Trophoblast cell (in vitro differentiated cells and primary cell): ENCODE results near the gene COPS2.

Source experiments
- DNase-seq, 2 donors: peaks; one replicate each; pipeline ENCODE4 v3.0.0-alpha.2; 2016
- H2AFZ ChIP-seq: 2 replicates; pipeline ENCODE4 v1.6.1; 2013; ENCODE audit warnings: low read length, moderate library complexity, mild to moderate bottlenecking; ENCODE audit not compliant: insufficient read depth, poor library complexity
- H2AK5ac ChIP-seq: 2 replicates; pipeline ENCODE4 v1.6.1; 2013; ENCODE audit warnings: mild to moderate bottlenecking, low read length
- H2BK120ac ChIP-seq: 2 replicates; pipeline ENCODE4 v1.6.1; 2013; ENCODE audit warnings: low read length, mild to moderate bottlenecking, moderate library complexity; ENCODE audit not compliant: insufficient read depth, poor library complexity
- H2BK12ac ChIP-seq: 2 replicates; pipeline ENCODE4 v1.6.1; 2013; ENCODE audit warnings: mild to moderate bottlenecking, low read length, moderate library complexity
- H2BK5ac ChIP-seq: 2 replicates; pipeline ENCODE4 v1.6.1; 2013; ENCODE audit warnings: low read length, low read depth, moderate library complexity, mild to moderate bottlenecking; ENCODE audit not compliant: poor library complexity
- H3K14ac ChIP-seq: 2 replicates; pipeline ENCODE4 v1.6.1; 2013; ENCODE audit warnings: mild to moderate bottlenecking, low read length
- H3K18ac ChIP-seq: 2 replicates; pipeline ENCODE4 v1.6.1; 2013; ENCODE audit warnings: mild to moderate bottlenecking, low read length
- H3K23ac ChIP-seq: 2 replicates; pipeline ENCODE4 v1.6.1; 2013; ENCODE audit warnings: low read length
- H3K27ac ChIP-seq: 2 replicates; pipeline ENCODE4 v1.5.1; 2013; ENCODE audit warnings: low read depth, mild to moderate bottlenecking, inconsistent platforms, low read length, moderate library complexity
- H3K27me3 ChIP-seq: 2 replicates; pipeline ENCODE4 v1.6.1; 2013; ENCODE audit warnings: inconsistent platforms, mild to moderate bottlenecking, low read length, moderate library complexity; ENCODE audit not compliant: insufficient read depth
- H3K36me3 ChIP-seq, 2 experiments: 1 replicate in 1 of 2; 2 replicates in 1 of 2; pipeline ENCODE4 v1.6.1; 2013; ENCODE audit warnings: low read length in 2 of 2, mild to moderate bottlenecking in 2 of 2, moderate library complexity in 1 of 2; ENCODE audit not compliant: insufficient read depth in 2 of 2, control insufficient read depth in 1 of 2
- H3K4ac ChIP-seq: 2 replicates; pipeline ENCODE4 v1.6.1; 2013; ENCODE audit warnings: low read depth, mild to moderate bottlenecking, low read length, moderate library complexity
- H3K4me1 ChIP-seq, 2 experiments: 1 replicate in 1 of 2; 2 replicates in 1 of 2; pipeline ENCODE4 v1.6.1; 2013; ENCODE audit warnings: low read length in 2 of 2, mild to moderate bottlenecking in 2 of 2, moderate library complexity in 1 of 2; ENCODE audit not compliant: insufficient read depth in 2 of 2, control insufficient read depth in 1 of 2
- H3K4me2 ChIP-seq: 2 replicates; pipeline ENCODE4 v1.6.1; 2013; ENCODE audit warnings: inconsistent platforms, mild to moderate bottlenecking, low read length, moderate library complexity
- H3K4me3 ChIP-seq: 2 replicates; pipeline ENCODE4 v1.5.1; 2013; ENCODE audit warnings: mild to moderate bottlenecking, low read depth, low read length, inconsistent platforms
- H3K79me1 ChIP-seq: one replicate; pipeline ENCODE4 v1.6.1; 2013; ENCODE audit warnings: low read length
- H3K79me2 ChIP-seq: 2 replicates; pipeline ENCODE4 v1.6.1; 2013; ENCODE audit warnings: low read length, mild to moderate bottlenecking; ENCODE audit not compliant: control insufficient read depth, insufficient read depth, poor library complexity
- H3K9ac ChIP-seq: 2 replicates; pipeline ENCODE4 v1.6.1; 2013; ENCODE audit warnings: mild to moderate bottlenecking, low read length
- H3K9me3 ChIP-seq: 2 replicates; pipeline ENCODE4 v1.6.1; 2013; ENCODE audit warnings: low read depth, mild to moderate bottlenecking, control low read depth, inconsistent platforms, low read length; ENCODE audit not compliant: insufficient read depth
- H4K12ac ChIP-seq: 2 replicates; pipeline ENCODE4 v1.6.1; 2013; ENCODE audit warnings: low read depth, mild to moderate bottlenecking, low read length, moderate library complexity
- H4K8ac ChIP-seq: 2 replicates; pipeline ENCODE4 v1.6.1; 2013; ENCODE audit warnings: low read depth, mild to moderate bottlenecking, low read length, moderate library complexity
- H4K91ac ChIP-seq: one replicate; pipeline ENCODE4 v1.6.1; 2013; ENCODE audit warnings: low read depth, mild to moderate bottlenecking, low read length, moderate library complexity
- WGBS: extraction: QIAGEN DNeasy Blood & Tissue Kit; methylation state at CpG from one replicate; pipeline ENCODE4 v1.1.7; 2013; ENCODE audit warnings: missing lambda C conversion rate; ENCODE audit not compliant: insufficient read length, insufficient coverage; ENCODE audit errors: extremely low coverage; 5-methylcytosine and 5-hydroxymethylcytosine counted together

The COPS2 gene

DNA sequence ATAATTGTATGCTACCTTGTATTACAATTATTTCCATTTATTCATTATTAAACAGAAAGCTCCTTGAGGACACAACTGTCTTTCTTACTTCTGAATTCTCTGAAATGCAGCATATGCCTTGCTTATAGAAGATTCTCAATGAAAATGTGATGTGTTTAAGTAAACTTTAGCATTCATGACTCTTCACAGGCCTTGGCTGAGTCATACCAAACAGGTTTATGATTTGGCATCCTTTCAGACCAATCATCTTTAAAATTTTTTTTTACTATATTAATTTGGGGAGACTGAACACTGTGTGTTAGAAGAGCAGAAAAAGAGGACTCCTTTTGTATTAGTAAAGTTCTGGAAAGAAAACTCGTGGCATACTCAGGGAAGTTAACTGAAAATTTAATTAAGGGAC is 8.3 kb upstream of the COPS2 start:
- no peak overlapping the region for H3K23ac ChIP-seq
- H3K36me3 ChIP-seq: peaks cover 0 to 2% of the 10 kb centered on the region in 2 experiments
- H3K9ac ChIP-seq: no peak overlapping the region
- no peak overlapping the region for H4K91ac ChIP-seq
- H3K27ac ChIP-seq: no peak overlapping the region
- no peak overlapping the region for H3K4ac ChIP-seq
- H4K8ac ChIP-seq: no peak overlapping the region
- H4K12ac ChIP-seq: no peak overlapping the region
- H2AK5ac ChIP-seq: no peak overlapping the region
- no peaks in the 10 kb centered on the region for H3K4me1 ChIP-seq
- H3K27me3 ChIP-seq: no peaks in the 10 kb centered on the region
- H2BK120ac ChIP-seq: no peak overlapping the region
- H2BK5ac ChIP-seq: no peak overlapping the region
- H3K4me2 ChIP-seq: no peak overlapping the region
- H3K79me1 ChIP-seq: no peaks in the 10 kb centered on the region
- no peak for DNase-seq
- no peak overlapping the region for H3K4me3 ChIP-seq
- no peaks in the 10 kb centered on the region for H3K79me2 ChIP-seq
- H2BK12ac ChIP-seq: no peak overlapping the region
- no peak overlapping the region for H2AFZ ChIP-seq
- H3K18ac ChIP-seq: no peak overlapping the region
- WGBS: no CpG with 5 or more reads among the region's 1 CpG
- H3K14ac ChIP-seq: no peak overlapping the region
- no peaks in the 10 kb centered on the region for H3K9me3 ChIP-seq

GRCh38 chr15:49155834-49156627 is 632 bp upstream of the COPS2 start:
- no CpG with 5 or more reads among the region's 26 CpGs for WGBS

DNA sequence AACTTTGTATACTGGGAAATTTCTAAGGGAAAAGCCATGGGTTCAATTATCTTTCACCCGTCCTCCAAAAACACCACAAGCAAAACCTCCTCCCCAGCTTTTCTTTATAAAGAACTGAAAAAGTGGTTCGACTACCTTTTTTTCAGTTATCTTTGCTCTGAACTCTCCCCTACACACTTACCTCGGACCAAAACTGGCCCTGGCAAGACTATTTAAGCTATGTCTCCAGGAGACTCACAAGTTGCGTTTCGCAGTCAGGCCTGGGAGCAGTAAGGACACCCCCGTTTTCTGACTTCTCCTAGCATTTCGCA is 645 bp downstream of the COPS2 start:
- peaks cover 5% of the 10 kb centered on the region for H3K79me1 ChIP-seq
- H4K91ac ChIP-seq: peak overlapping the region; percentile 67
- H3K79me2 ChIP-seq: peaks cover 6% of the 10 kb centered on the region
- H3K27me3 ChIP-seq: no peaks in the 10 kb centered on the region
- H3K9ac ChIP-seq: peak overlapping the region; percentile 95
- peak overlapping the region; percentile 29 for H3K18ac ChIP-seq
- H3K36me3 ChIP-seq: peaks cover 0 to 3% of the 10 kb centered on the region in 2 experiments
- H3K27ac ChIP-seq: peak overlapping the region; percentile 50
- peak overlapping the region; percentile 91 for H3K4me3 ChIP-seq
- peak overlapping the region; percentile 83 for H3K14ac ChIP-seq
- peak overlapping the region; percentile 25 for H2BK5ac ChIP-seq
- peak overlapping the region; percentile 38 for H4K12ac ChIP-seq
- H2BK12ac ChIP-seq: no peak overlapping the region
- DNase-seq: peak; percentile 16 to 65
- H3K4me2 ChIP-seq: peak overlapping the region; percentile 60
- no peak overlapping the region for H3K23ac ChIP-seq
- H2AK5ac ChIP-seq: peak overlapping the region; percentile 65
- H3K9me3 ChIP-seq: no peaks in the 10 kb centered on the region
- WGBS: no CpG with 5 or more reads among the region's 7 CpGs
- peak overlapping the region; percentile 93 for H3K4ac ChIP-seq
- H4K8ac ChIP-seq: peak overlapping the region; percentile 69
- H2BK120ac ChIP-seq: peak overlapping the region; percentile 42
- peak overlapping the region; percentile 61 for H2AFZ ChIP-seq
- H3K4me1 ChIP-seq: no peaks in the 10 kb centered on the region

More at GRCh38 chr15:49155834-49156627, 632 bp upstream of the COPS2 start:
- Histone ChIP-seq H4K8ac (peak overlapping the region; percentile 74), H3K23ac (no peak overlapping the region), H3K14ac (no peak overlapping the region), H3K9ac (peak overlapping the region; percentile 66), H3K9me3 (no peaks in the 10 kb centered on the region), H3K79me2 (peaks cover 6% of the 10 kb centered on the region), H3K36me3 (peaks cover 0 to 2% of the 10 kb centered on the region in 2 experiments), H3K18ac (no peak overlapping the region), H3K4me2 (peak overlapping the region; percentile 70), H2BK5ac (no peak overlapping the region), H4K91ac (no peak overlapping the region), H3K79me1 (peaks cover 5% of the 10 kb centered on the region), H3K27me3 (no peaks in the 10 kb centered on the region), H3K4ac (no peak overlapping the region), H2BK120ac (no peak overlapping the region), H3K4me3 (peak overlapping the region; percentile 79), H3K27ac (peak overlapping the region; percentile 38), H2AFZ (peak overlapping the region; percentile 80), H2BK12ac (no peak overlapping the region), H3K4me1 (no peaks in the 10 kb centered on the region), H2AK5ac (no peak overlapping the region), H4K12ac (no peak overlapping the region)
- peak; percentile 78 to 86 for DNase-seq

GRCh38 chr15:49154359-49154758 is 1.0 kb downstream of the COPS2 start:
- peak in 1 of 2 donors; percentile 28 for DNase-seq
- no peak overlapping the region for H2BK12ac ChIP-seq
- H3K23ac ChIP-seq: no peak overlapping the region
- no peak overlapping the region for H3K4me3 ChIP-seq
- H2AK5ac ChIP-seq: no peak overlapping the region
- H3K36me3 ChIP-seq: peaks cover 0 to 3% of the 10 kb centered on the region in 2 experiments
- H3K9ac ChIP-seq: no peak overlapping the region
- no peak overlapping the region for H3K18ac ChIP-seq
- no peak overlapping the region for H2BK5ac ChIP-seq
- H3K27me3 ChIP-seq: no peaks in the 10 kb centered on the region
- peak overlapping the region; percentile 60 for H3K4me2 ChIP-seq
- peaks cover 6% of the 10 kb centered on the region for H3K79me2 ChIP-seq
- no peak overlapping the region for H3K27ac ChIP-seq
- H3K4ac ChIP-seq: no peak overlapping the region
- H3K79me1 ChIP-seq: peaks cover 5% of the 10 kb centered on the region
- H2BK120ac ChIP-seq: no peak overlapping the region
- no peak overlapping the region for H4K12ac ChIP-seq
- H3K14ac ChIP-seq: no peak overlapping the region
- no peak overlapping the region for H2AFZ ChIP-seq
- H4K91ac ChIP-seq: no peak overlapping the region
- no peaks in the 10 kb centered on the region for H3K9me3 ChIP-seq
- 100% methylated on average over 1 of the region's 8 CpGs for WGBS
- no peaks in the 10 kb centered on the region for H3K4me1 ChIP-seq
- H4K8ac ChIP-seq: no peak overlapping the region
